HepG2 (cell line): ENCODE results near the gene PKM. TPM values are rescaled to one million over a fixed set of nuclear protein-coding genes. Genes with fewer than 3 reads are reported as not detected.

ENCODE experiments used
- MAFG ChIP-seq: sonication (generic); formaldehyde crosslinking; IDR thresholded peaks from 2 replicates; pipeline ENCODE4 v1.5.1; 2020; ENCODE audit warnings: mild to moderate bottlenecking, missing genetic modification reagents
- PHB2 ChIP-seq: fragments of 450-650 bp; IDR thresholded peaks from 2 replicates; pipeline ENCODE4 v1.6.1; 2018; ENCODE audit not compliant: partially characterized antibody
- ZBTB40 ChIP-seq, 2 experiments: fragments of 450-650 bp in 1 of 2; sonication (generic) in 1 of 2; formaldehyde crosslinking in 1 of 2; IDR thresholded peaks; 2 replicates each; pipeline versions ENCODE4 v1.6.1 to v1.8.0; 2016 to 2022; ENCODE audit warnings: antibody characterized with exemption in 1 of 2, mild to moderate bottlenecking in 1 of 2, missing genetic modification reagents in 1 of 2
- ZNF574 ChIP-seq: sonication (generic); formaldehyde crosslinking; IDR thresholded peaks from 2 replicates; pipeline ENCODE4 v1.4.0; 2020; ENCODE audit warnings: missing genetic modification reagents
- ZNF839 ChIP-seq: sonication (generic); formaldehyde crosslinking; IDR thresholded peaks from 2 replicates; pipeline ENCODE4 v1.4.0; 2020; ENCODE audit warnings: missing genetic modification reagents, mild to moderate bottlenecking, borderline replicate concordance
- polyA plus RNA-seq, 8 experiments: library from polyadenylated mRNA; depleted of rRNA in 3 of 8; stranded (reverse) in 7 of 8; unstranded in 1 of 8; fragments of >200 nt; fragmentation: Illumina TruSeq in 4 of 8; extraction: Trizol in 4 of 8; gene quantifications; 2 replicates each; pipeline versions ENCODE4 v1.2.1 to v1.2.3, GENCODE V29; 2011 to 2016; ENCODE audit warnings: low read depth in 4 of 8, missing spikeins in 1 of 8, mixed read lengths in 1 of 8; ENCODE audit not compliant: insufficient read depth in 1 of 8
- total RNA-seq, 5 experiments: library from RNA; depleted of rRNA; stranded (reverse); fragments of >200 nt; fragmentation: Illumina TruSeq; extraction: Trizol; gene quantifications; 2 replicates each; pipeline ENCODE4 v1.2.3, GENCODE V29; 2016; ENCODE audit warnings: low read depth in 1 of 5
- TF ChIP-seq, protein P1 (sequence below), 2 experiments: sonication (generic) in 1 of 2; formaldehyde crosslinking in 1 of 2; IDR thresholded peaks; 2 replicates each; pipeline versions ENCODE4 v1.4.0 to v1.6.1; 2016 to 2020; ENCODE audit warnings: borderline replicate concordance in 1 of 2, low read depth in 1 of 2, mild to moderate bottlenecking in 1 of 2, missing genetic modification reagents in 1 of 2
- TF ChIP-seq, protein P2 (sequence below): sonication (generic); formaldehyde crosslinking; IDR thresholded peaks from 2 replicates; pipeline ENCODE4 v1.4.0; 2020; ENCODE audit warnings: missing genetic modification reagents; ENCODE audit errors: not compliant biosample characterization

The PKM gene
- total and polyA plus RNA-seq, 2 of the 13 experiments (the other 11 are each of a cell fraction or from before 2014, with no cell fraction given) = 488 to 780 TPM

DNA sequence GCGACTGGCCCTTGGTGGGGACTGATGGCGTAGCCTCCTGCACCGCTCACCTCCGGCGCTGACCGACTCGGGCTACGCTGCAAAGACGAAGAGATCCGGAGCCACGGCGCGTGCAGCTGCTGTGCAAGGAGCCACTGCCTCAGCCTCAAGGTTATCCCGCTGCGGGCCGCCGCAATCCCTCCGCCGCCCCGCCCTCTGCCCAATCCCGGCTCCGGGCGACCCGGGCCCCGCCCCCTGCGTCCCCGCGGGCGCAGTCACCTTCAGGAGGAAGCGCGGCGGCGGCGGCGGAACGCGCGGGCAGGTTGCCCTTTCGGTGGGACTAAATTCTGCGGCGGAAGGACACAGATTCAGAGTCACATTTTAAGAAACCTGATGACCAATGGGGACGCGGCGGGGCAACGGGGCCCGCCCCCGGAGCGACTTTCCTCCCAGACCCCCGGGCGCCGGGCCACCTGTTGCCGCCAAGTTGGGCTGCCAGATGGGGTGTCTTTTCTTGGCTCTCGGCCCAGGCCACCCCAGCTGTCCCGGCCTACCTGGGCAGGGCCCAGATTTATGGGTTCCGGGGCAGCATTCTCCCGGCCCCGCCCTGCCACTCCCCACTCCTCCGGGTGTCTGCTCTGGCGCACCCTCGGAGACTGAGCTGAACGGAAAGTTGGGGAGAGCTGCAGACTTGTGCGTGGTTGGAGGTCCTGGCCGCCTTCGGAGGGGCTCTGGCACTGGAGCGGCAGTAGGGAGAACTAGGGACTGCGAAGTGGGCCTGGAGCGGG lies at the start of gene PKM (continued):
- no peak for TF ChIP-seq ZBTB40 (IDR thresholded peaks at IDR 0.05)
- TF ChIP-seq ZBTB40 (CRISPR knock-in tag; IDR thresholded peaks at IDR 0.05) = no peak
- TF ChIP-seq ZNF839 (CRISPR knock-in tag) = no peak
- TF ChIP-seq, protein P1, sequence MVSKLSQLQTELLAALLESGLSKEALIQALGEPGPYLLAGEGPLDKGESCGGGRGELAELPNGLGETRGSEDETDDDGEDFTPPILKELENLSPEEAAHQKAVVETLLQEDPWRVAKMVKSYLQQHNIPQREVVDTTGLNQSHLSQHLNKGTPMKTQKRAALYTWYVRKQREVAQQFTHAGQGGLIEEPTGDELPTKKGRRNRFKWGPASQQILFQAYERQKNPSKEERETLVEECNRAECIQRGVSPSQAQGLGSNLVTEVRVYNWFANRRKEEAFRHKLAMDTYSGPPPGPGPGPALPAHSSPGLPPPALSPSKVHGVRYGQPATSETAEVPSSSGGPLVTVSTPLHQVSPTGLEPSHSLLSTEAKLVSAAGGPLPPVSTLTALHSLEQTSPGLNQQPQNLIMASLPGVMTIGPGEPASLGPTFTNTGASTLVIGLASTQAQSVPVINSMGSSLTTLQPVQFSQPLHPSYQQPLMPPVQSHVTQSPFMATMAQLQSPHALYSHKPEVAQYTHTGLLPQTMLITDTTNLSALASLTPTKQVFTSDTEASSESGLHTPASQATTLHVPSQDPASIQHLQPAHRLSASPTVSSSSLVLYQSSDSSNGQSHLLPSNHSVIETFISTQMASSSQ (IDR thresholded peaks at IDR 0.05; ENCODE audit: low read depth) = no peak; the same call in 1 of the 2 replicates
- TF ChIP-seq, protein P1 (CRISPR knock-in tag; IDR thresholded peaks at IDR 0.05; ENCODE audit: borderline replicate concordance) = peak; percentile 60; the same call in 1 of the 2 replicates
- no peak for TF ChIP-seq PHB2
- TF ChIP-seq, protein P2, sequence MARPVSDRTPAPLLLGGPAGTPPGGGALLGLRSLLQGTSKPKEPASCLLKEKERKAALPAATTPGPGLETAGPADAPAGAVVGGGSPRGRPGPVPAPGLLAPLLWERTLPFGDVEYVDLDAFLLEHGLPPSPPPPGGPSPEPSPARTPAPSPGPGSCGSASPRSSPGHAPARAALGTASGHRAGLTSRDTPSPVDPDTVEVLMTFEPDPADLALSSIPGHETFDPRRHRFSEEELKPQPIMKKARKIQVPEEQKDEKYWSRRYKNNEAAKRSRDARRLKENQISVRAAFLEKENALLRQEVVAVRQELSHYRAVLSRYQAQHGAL (CRISPR knock-in tag) = no peak
- no peak for TF ChIP-seq MAFG (CRISPR knock-in tag)
- peak; percentile 59; the same call in 1 of the 2 replicates for TF ChIP-seq ZNF574 (CRISPR knock-in tag)
